ENCODE results near the gene TBC1D14. TPM values are rescaled to one million over a fixed set of nuclear protein-coding genes. Genes with fewer than 3 reads are reported as not detected.

Gene TBC1D14
- total and polyA plus RNA-seq, 9 of the 15 experiments (the other 6 are each of a cell fraction or from before 2014, with no cell fraction given), result 2.1 to 59.6 (median 44.8) TPM

GRCh38 chr4:6956087-6956433, 46.4 kb downstream of the TBC1D14 start:
- Histone ChIP-seq H3K4me2 (ENCODE audit: insufficient read depth, low read length) (no peak overlapping the region), H3K4me1 (replicated peaks in 1 of 2; ENCODE audit: control insufficient read depth in 2 of 2, insufficient read depth in 2 of 2, low read length in 2 of 2) (peaks cover 18 to 40% of the 10 kb centered on the region in 2 experiments), H3K36me3 (ENCODE audit: control insufficient read depth, insufficient read depth, low read length) (peaks cover 18% of the 10 kb centered on the region; the same call in 2 of the 3 replicates), H4K20me1 (replicated peaks; ENCODE audit: control insufficient read depth, insufficient read depth, low read length) (peaks cover 33% of the 10 kb centered on the region), H3K4me3 (no peak overlapping the region), H2AFZ (ENCODE audit: low read depth, low read length) (no peak overlapping the region), H3K27me3 (ENCODE audit: control insufficient read depth in 2 of 2, insufficient read depth in 2 of 2, low read length in 2 of 2) (no peaks in the 10 kb centered on the region), H3K79me2 (ENCODE audit: control insufficient read depth, insufficient read depth, low read length) (peaks cover 89% of the 10 kb centered on the region), H3K27ac (ENCODE audit: extremely low read depth, low read depth, low read length) (no peak overlapping the region), H3K9me1 (ENCODE audit: control insufficient read depth, insufficient read depth, low read length) (peaks cover 3% of the 10 kb centered on the region), H3K9me3 (replicated peaks; ENCODE audit: control insufficient read depth, insufficient read depth, low read depth, low read length) (no peaks in the 10 kb centered on the region), H3K9ac (ENCODE audit: insufficient read depth in 1 of 2, low read depth in 2 of 2, low read length in 2 of 2) (no peak overlapping the region; a peak in 1 of 4 replicates)
- CTCF ChIA-PET (ENCODE audit: low intra/inter-chr PET ratio), result no interaction called here
- in situ Hi-C loops (cut with MboI) (no loop called here), intact Hi-C loops (cut with micrococcal nuclease) (no loop called here)
- TF ChIP-seq POLR2AphosphoS5 (IDR thresholded peaks at IDR 0.05; ENCODE audit: control insufficient read depth, insufficient read depth, low read depth, low read length) (no peak), ZZZ3 (IDR thresholded peaks at IDR 0.05) (no peak), CAMTA2 (CRISPR knock-in tag; conservative IDR thresholded peaks at IDR 0.05) (no peak), CEBPZ (IDR thresholded peaks at IDR 0.05; ENCODE audit: borderline replicate concordance, low read depth, low read length) (no peak), ZNF584 (CRISPR knock-in tag; IDR thresholded peaks at IDR 0.05; ENCODE audit: low read depth) (no peak), PRPF4 (IDR thresholded peaks at IDR 0.05; ENCODE audit: insufficient read depth, low read depth, low read length, poor library complexity, severe bottlenecking) (no peak), MYBL2 (IDR thresholded peaks at IDR 0.05; ENCODE audit: low read depth) (no peak), MYBL2 (CRISPR knock-in tag; IDR thresholded peaks at IDR 0.05; ENCODE audit: borderline replicate concordance) (no peak)
- ATAC-seq, result no peak
- BruUV-seq (replicated peaks), result no TSS peak
- DNase-seq (ENCODE audit: extremely low read depth in 1 of 4, low spot score in 3 of 4), result no peak
- no peak for FAIRE-seq
- WGBS (ENCODE audit: insufficient coverage, low coverage, missing lambda C conversion rate), result 86% methylated on average over 6 of the region's 6 CpGs
- POLR2A ChIA-PET, result interaction anchor here (0.6 to 0.9 kb wide), 2 partner anchors 11 to 12 kb away, joined by 4 to 5 read pairs; no protein-coding TSS in a partner anchor

Measured in K562 (cell line).